ENCODE measurements around the gene AHSA1. TPM values are rescaled to one million over a fixed set of nuclear protein-coding genes. Genes with fewer than 3 reads are reported as not detected.

Gene AHSA1
- total RNA-seq, 2 donors from 2014 or later, result 144 to 267 TPM

- H3K4me3 ChIP-seq, result no peak overlapping the region
- intact Hi-C loops (cut with DNase I), result no loop called here
- TF ChIP-seq POLR2AphosphoS5 (IDR thresholded peaks at IDR 0.05) (peak; percentile 69), CTCF (IDR thresholded peaks at IDR 0.05) (no peak), POLR2A (IDR thresholded peaks at IDR 0.05) (no peak)
- peak; percentile 44 for DNase-seq (ENCODE audit: low spot score)
- 21% methylated on average over 5 of the region's 5 CpGs for WGBS
- H3K4me1 ChIP-seq (replicated peaks), result no peaks in the 10 kb centered on the region
- H3K27ac ChIP-seq, result no peak overlapping the region
- no peaks in the 10 kb centered on the region for H3K27me3 ChIP-seq (replicated peaks; ENCODE audit: insufficient read depth)
- H3K36me3 ChIP-seq, result peaks cover 0 to 8% of the 10 kb centered on the region in 2 donors
- H3K9me3 ChIP-seq, result no peaks in the 10 kb centered on the region
Observed at GRCh38 chr14:77470224-77470870, 12.5 kb downstream of the AHSA1 start.

GRCh38 chr14:77473921-77474320 is 16.0 kb downstream of the AHSA1 start:
- WGBS, result 75% methylated on average over 5 of the region's 5 CpGs
- DNase-seq (ENCODE audit: low spot score), result no peak

GRCh38 chr14:77474479-77475177 is 16.7 kb downstream of the AHSA1 start:
- H3K4me3 ChIP-seq, result no peak overlapping the region
- no peaks in the 10 kb centered on the region for H3K4me1 ChIP-seq (replicated peaks)
- no peaks in the 10 kb centered on the region for H3K36me3 ChIP-seq
- intact Hi-C loops (cut with DNase I), result no loop called here
- H3K27ac ChIP-seq, result no peak overlapping the region
- no peaks in the 10 kb centered on the region for H3K9me3 ChIP-seq
- TF ChIP-seq POLR2AphosphoS5 (IDR thresholded peaks at IDR 0.05) (no peak), POLR2A (IDR thresholded peaks at IDR 0.05) (no peak), CTCF (IDR thresholded peaks at IDR 0.05) (no peak)
- 45% methylated on average over 9 of the region's 9 CpGs for whole genome bisulfite sequencing
- no peak for DNase-seq (ENCODE audit: low spot score)
- H3K27me3 ChIP-seq (replicated peaks; ENCODE audit: insufficient read depth), result no peaks in the 10 kb centered on the region

More at GRCh38 chr14:77473921-77474320, 16.0 kb downstream of the AHSA1 start:
- Histone ChIP-seq H3K9me3 (no peaks in the 10 kb centered on the region), H3K4me1 (replicated peaks) (no peaks in the 10 kb centered on the region), H3K4me3 (no peak overlapping the region), H3K36me3 (no peaks in the 10 kb centered on the region), H3K27me3 (replicated peaks; ENCODE audit: insufficient read depth) (no peaks in the 10 kb centered on the region), H3K27ac (no peak overlapping the region)
- intact Hi-C loops (cut with DNase I), result no loop called here
- no peak for TF ChIP-seq POLR2A (IDR thresholded peaks at IDR 0.05)
- no peak for TF ChIP-seq POLR2AphosphoS5 (IDR thresholded peaks at IDR 0.05)
- no peak for TF ChIP-seq CTCF (IDR thresholded peaks at IDR 0.05)

GRCh38 chr14:77475432-77476115 is 17.7 kb downstream of the AHSA1 start:
- no peaks in the 10 kb centered on the region for H3K9me3 ChIP-seq
- intact Hi-C loops (cut with DNase I), result no loop called here
- no peak overlapping the region for H3K4me3 ChIP-seq
- no peaks in the 10 kb centered on the region for H3K27me3 ChIP-seq (replicated peaks; ENCODE audit: insufficient read depth)
- TF ChIP-seq POLR2A (IDR thresholded peaks at IDR 0.05), result no peak
- TF ChIP-seq POLR2AphosphoS5 (IDR thresholded peaks at IDR 0.05), result no peak
- TF ChIP-seq CTCF (IDR thresholded peaks at IDR 0.05), result no peak
- H3K4me1 ChIP-seq (replicated peaks), result no peaks in the 10 kb centered on the region
- H3K36me3 ChIP-seq, result no peaks in the 10 kb centered on the region
- DNase-seq (ENCODE audit: low spot score), result no peak
- WGBS, result 86% methylated on average over 25 of the region's 35 CpGs
- no peak overlapping the region for H3K27ac ChIP-seq
